Suppressor macrophage (primary cell): ENCODE results near the gene KRTAP5-10.
"Not testable (repeated sequence)": the region's sequence is repeated elsewhere in the genome, so short reads cannot be mapped to it uniquely, and the experiment has no call there.

Experiments
- DNase-seq, 4 experiments: peaks; one replicate each; pipeline ENCODE4 v3.0.0-alpha.2; 2020 to 2022

KRTAP5-10 gene

GRCh38 chr11:71574418-71574817, 9.1 kb downstream of the KRTAP5-10 start:
- DNase-seq: no peak

DNA sequence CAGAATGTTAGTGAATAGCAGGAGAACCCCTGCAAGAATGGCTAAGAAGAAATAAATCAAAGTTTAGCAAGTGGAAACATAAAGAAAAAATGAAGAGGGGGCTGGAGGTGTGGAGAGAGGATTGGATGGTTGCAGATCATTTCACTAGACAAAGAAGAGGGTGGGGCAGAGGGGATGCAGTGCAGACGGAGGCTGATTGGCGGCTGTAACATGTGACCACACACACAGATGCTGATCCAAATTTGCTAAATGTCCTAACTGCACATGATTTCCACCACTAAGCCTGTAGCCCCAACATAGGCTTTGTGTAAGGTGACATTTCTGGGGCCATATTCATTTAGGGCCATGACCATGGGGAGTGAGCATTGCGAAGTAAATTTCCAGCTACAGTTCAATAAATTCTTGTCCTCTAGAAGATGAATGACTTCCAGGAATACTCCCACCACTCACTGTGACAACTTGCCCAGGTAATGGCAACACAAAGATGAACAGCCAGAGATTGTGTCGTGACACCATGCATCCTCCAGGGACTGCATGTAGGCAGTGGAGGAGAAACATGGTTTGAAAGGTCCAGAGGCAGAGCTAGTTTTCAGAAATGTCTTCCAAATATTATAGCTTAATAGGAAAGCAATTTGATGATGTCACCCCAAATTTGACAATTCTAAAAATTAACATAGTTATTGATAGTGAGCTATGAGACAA, 10.5 kb downstream of the KRTAP5-10 start:
- no peak for DNase-seq

- DNase-seq: not testable (repeated sequence)
Observed at GRCh38 chr11:71576688-71577465, 11.5 kb downstream of the KRTAP5-10 start.

- no peak for DNase-seq
Observed at GRCh38 chr11:71577469-71578004, 12.2 kb downstream of the KRTAP5-10 start.

- not testable (repeated sequence) for DNase-seq
Observed at GRCh38 chr11:71579513-71579912, 14.2 kb downstream of the KRTAP5-10 start.

DNA sequence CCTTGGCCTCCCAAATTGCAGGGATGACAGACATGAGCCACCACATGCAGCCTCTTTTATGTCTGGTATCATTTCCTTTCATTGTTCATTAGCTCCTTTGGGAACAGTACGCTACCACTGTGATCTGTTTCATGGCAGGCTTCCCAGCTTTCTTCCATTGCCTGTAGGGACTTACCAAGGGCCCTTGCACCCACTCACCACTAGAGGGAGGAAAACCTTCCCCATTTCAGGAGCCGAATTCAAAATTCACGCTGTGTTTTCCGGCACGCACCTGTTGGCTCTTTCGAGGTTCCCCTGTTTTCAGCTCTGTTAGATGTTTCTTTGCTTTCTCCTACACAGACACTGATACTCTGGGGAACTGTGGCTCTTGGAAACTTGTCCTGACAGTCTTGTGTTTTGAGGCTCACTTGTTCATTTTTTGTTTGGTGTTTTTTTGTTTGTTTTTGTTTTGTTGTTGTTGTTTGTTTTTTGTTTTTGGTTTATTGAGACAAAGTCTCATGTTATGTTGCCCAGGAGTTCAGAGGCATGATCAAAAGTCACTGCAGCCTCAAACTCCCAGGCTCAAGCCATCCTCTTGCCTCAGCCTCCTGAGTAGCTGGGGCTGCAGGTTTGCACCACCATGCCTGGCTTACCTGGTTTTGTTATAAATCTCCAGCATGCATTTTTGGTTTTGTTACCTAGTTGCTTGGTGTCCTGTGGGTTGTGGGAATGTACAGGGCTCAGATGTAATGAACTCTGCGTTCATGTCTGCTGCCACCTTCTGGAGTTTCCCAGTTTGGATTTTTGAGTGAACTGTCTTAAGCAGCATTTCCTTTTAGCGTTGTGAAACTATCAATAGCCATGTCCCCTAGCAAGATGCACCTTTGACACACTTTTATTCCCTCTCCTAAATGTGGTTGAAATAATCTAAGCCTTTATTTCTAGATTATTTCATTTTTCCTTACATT, 15.0 kb downstream of the KRTAP5-10 start:
- peak; percentile 27 to 68 (median 52) for DNase-seq

DNA sequence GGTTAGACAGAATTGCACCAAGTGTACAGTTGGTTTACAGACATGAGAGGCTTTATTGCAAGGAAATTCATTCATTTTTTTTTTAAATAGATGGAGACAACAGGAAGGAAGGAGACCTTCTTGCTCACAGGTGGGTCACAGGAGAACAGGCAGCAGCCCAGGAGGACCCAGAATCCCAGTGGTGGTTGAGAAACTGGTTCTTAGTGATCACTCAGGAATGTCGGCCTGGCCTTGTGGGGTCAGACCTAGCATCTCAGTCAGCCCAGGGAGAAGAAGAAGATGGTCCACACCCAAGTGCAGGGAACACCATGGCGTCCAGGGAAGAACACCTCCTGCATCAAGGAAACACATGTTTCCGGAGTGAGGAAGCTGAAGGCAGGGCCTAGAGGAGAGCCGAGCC, 16.5 kb downstream of the KRTAP5-10 start:
- DNase-seq: no peak

DNA sequence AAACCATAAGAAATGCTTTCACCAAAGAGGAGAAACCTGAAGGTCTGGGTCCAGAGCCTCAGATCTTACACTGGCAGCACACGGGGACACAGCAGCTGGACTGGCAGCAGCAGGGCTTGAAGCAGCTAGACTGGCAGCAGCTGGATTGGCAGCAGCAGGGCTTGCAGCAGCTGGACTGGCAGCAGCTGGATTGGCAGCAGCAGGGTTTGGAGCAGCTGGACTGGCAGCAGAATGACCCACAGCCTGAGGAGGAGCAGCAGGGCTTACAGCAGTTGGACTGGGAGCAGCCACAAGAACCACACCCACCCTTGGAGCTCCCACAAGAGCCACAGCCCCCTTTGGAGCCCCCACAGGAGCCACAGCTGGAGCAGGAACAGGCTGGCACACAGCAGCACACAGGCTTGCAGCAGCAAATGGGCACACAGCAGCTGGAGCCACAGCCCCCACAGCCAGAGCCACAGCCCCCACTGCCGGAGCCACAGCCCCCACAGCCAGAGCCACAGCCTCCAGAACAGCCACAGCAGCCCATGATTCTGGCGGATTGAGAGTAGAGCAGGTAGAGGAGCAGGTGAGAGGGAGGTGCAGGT, 17.0 kb downstream of the KRTAP5-10 start, which contains the start of gene KRTAP5-11:
TSS of gene KRTAP5-11 (minus strand) at position 567 of the 587 bp plus-strand sequence. CDS start at position 529, 38 bp downstream.
- DNase-seq: no peak

GRCh38 chr11:71582969-71583368, 17.6 kb downstream of the KRTAP5-10 start:
- DNase-seq: peak in 3 of 4 experiments; percentile 40 to 60 (median 40)

DNA sequence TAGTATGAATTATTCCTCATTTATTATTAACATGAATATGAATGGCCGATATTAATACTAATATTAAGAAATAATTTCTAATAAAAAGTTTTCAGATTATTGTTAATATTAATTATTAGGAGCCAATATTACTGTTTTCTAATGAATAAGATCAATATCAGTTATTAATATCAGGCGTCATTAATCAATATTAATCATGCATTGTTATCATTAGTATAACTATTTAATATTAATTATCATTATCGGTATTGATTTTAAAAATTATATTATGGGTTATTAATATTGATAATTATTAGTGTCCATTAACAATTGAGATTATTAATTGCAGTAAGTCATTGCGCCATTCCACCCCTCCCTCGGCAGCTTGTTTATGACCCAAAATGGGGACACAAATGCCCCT, 20.3 kb downstream of the KRTAP5-10 start:
- DNase-seq: not testable (repeated sequence)

GRCh38 chr11:71588314-71588713, 23.0 kb downstream of the KRTAP5-10 start:
- not testable (repeated sequence) for DNase-seq

- not testable (repeated sequence) for DNase-seq
Observed at GRCh38 chr11:71588822-71589545, 23.6 kb downstream of the KRTAP5-10 start.

DNA sequence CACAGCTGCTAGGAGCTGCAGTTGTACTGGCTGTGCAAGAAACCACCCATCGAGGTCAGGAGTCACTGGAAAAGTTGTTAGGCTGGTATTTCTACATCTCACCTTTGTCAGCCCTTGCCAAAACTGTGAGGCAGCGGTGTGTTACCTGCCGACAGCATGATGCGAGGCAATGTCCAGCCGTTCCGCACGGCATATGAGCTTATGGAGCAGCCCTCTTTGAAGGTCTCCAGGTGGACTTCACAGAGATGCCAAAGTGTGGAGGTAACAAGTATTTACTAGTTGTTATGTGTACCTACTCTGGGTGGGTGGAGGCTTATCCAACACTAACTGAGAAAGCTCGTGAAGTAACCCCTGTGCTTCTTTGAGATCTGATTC, 24.2 kb downstream of the KRTAP5-10 start:
- not testable (repeated sequence) for DNase-seq

GRCh38 chr11:71603221-71603620, 37.9 kb downstream of the KRTAP5-10 start:
- not testable (repeated sequence) for DNase-seq

DNA sequence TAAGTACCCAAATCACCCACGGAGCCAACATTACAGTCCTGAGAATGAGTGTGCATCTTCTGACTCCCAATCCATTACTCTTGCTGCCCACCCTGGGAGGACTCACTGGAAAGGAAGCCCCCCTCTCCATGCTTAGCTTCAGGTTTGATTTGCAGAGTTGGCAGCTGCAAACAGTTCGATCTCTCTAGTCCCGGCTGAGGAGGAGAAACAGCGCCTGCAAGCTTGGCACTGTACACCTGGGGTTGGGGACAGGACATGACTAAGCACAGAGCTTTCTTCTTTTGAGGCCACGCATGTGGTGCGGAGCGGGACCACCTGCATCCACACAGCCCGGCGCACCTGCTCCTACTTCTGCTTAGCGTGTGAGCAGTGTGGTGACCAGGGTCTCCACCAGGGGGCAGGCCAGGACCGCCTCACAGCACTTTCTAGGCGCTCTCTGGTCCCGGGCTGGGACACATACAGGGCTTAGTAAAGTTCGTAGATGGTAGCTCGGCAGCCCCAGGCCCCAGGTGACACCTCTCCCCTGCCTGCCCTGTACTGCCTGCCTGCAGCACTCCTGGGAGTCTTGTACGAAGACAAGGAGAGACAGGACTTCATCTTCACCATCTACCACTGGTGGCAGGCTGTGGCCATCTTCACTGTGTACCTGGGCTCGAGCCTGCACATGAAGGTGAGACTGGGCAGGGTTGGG, 39.6 kb downstream of the KRTAP5-10 start:
- not testable (repeated sequence) for DNase-seq

GRCh38 chr11:71606853-71607519, 41.6 kb downstream of the KRTAP5-10 start:
- not testable (repeated sequence) for DNase-seq

DNA sequence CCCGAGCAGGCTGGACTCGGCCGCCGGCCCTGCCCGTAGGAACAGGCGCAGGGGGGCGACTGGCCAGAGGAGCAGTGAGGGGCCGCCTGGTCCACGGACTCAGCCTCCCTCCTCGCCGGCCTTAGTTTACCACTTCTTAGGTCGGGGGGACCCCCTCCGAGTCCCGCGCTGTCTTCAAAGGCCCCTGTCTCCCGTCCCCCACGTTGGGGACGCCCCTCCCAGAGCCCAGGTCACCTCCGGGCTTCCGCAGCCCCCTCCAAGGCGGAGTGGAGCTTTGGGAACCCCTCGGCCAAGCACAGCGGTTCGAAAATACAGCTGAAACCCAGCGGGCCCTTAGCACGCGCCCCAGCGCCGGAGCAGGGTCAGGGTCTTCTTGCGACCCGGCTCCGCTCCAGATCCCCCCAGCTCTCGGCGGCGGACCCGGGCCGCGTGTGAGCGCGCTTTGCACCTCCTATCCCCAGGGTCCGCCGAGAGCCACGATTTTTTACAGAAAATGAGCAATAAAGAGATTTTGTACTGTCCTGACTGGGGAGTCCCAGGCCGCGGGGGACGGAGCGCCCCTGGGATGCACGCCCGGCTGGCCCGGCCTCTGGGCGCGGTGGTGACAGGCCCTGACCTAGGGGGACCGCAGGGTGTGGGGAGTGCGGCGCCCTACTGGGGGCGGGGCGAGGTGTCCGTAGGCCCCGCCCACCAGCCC, 42.3 kb downstream of the KRTAP5-10 start:
- not testable (repeated sequence) for DNase-seq

- DNase-seq: not testable (repeated sequence)
Observed at GRCh38 chr11:71608272-71608671, 42.9 kb downstream of the KRTAP5-10 start.

- DNase-seq: not testable (repeated sequence)
Observed at GRCh38 chr11:71611218-71611910, 46.0 kb downstream of the KRTAP5-10 start.
